NCI-H82 (cell line): ENCODE results near the gene MAD1L1.

Source experiments
- DNase-seq: peaks from one replicate; lab custom pipeline; 2025; lab: John Stamatoyannopoulos, UW

MAD1L1 gene

GRCh38 chr7:2201128-2201527 is 31.6 kb downstream of the MAD1L1 start:
- no peak for DNase-seq

GRCh38 chr7:2200584-2200980 is 32.2 kb downstream of the MAD1L1 start:
- DNase-seq: no peak

GRCh38 chr7:2199956-2200583 is 32.7 kb downstream of the MAD1L1 start:
- DNase-seq: no peak

GRCh38 chr7:2199528-2199927 is 33.2 kb downstream of the MAD1L1 start:
- DNase-seq: no peak

GRCh38 chr7:2198760-2199159 is 34.0 kb downstream of the MAD1L1 start:
- DNase-seq: no peak

- no peak for DNase-seq
These were observed 34.5 kb downstream of the MAD1L1 start for GRCh38 chr7:2198206-2198605.

- no peak for DNase-seq
These were observed 35.1 kb downstream of the MAD1L1 start for GRCh38 chr7:2197436-2198155.

- no peak for DNase-seq
These were observed 36.1 kb downstream of the MAD1L1 start for GRCh38 chr7:2196381-2197378.

GRCh38 chr7:2195400-2196246 is 37.1 kb downstream of the MAD1L1 start:
- no peak for DNase-seq

GRCh38 chr7:2193575-2194305 is 39.0 kb downstream of the MAD1L1 start:
- no peak for DNase-seq

- no peak for DNase-seq
These were observed 39.8 kb downstream of the MAD1L1 start for GRCh38 chr7:2192831-2193534.

- DNase-seq: no peak
These were observed 41.7 kb downstream of the MAD1L1 start for GRCh38 chr7:2191016-2191415.

GRCh38 chr7:2190531-2190930 is 42.2 kb downstream of the MAD1L1 start:
- no peak for DNase-seq

GRCh38 chr7:2186166-2186565 is 46.6 kb downstream of the MAD1L1 start:
- DNase-seq: no peak

GRCh38 chr7:2185715-2186114 is 47.0 kb downstream of the MAD1L1 start:
- DNase-seq: no peak

- DNase-seq: no peak
These were observed 50.3 kb downstream of the MAD1L1 start for GRCh38 chr7:2182461-2182860.

- no peak for DNase-seq
These were observed 51.5 kb downstream of the MAD1L1 start for GRCh38 chr7:2181077-2181854.

GRCh38 chr7:2180081-2180480 is 52.7 kb downstream of the MAD1L1 start:
- no peak for DNase-seq

- DNase-seq: no peak
These were observed 57.2 kb downstream of the MAD1L1 start for GRCh38 chr7:2175514-2175913.

- no peak for DNase-seq
These were observed 57.7 kb downstream of the MAD1L1 start for GRCh38 chr7:2175091-2175490.
